Measurements from ENCODE around the gene DALRD3.

Gene DALRD3

DNA sequence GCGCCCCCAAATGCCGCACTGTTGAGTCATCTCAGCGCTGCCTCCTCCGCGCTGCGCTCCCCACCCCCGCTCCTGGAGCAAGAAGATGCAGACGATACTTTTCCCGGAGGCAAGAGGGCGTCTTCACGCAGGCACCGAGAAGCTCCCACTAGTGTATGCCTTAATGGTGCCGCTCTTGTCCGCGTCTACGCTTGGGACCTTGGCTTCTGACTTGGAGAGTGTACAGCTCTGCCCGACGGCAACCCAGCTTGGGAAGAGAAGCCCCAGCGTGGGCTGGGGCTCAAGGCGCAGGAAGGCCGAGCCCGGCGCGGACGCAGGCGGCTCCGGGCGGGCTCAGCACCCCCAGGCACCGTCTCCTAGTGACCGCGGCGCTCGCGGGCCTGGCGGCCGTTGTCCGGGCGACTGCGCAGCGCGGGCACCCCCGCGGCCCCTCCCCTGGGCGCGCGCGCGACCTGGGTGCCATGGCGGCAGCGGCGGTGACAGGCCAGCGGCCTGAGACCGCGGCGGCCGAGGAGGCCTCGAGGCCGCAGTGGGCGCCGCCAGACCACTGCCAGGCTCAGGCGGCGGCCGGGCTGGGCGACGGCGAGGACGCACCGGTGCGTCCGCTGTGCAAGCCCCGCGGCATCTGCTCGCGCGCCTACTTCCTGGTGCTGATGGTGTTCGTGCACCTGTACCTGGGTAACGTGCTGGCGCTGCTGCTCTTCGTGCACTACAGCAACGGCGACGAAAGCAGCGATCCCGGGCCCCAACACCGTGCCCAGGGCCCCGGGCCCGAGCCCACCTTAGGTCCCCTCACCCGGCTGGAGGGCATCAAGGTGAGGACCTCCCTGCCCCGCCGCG, 28.4 kb downstream of the DALRD3 start, which contains the start of gene P4HTM:
P4HTM (plus strand) TSS at position 446 of the 840 bp plus-strand sequence; CDS start at position 462, 16 bp downstream.
- DNase-seq, result peak; percentile 83 to 98 (median 92)
- intact Hi-C loops (cut with DNase I), result loop anchor here (5.0 kb wide), 1 partner anchor 32 kb away; the partner anchor contains the start of gene NDUFAF3

- DNase-seq, result peak in 1 of 42 donors; percentile 23
- intact Hi-C loops (cut with DNase I), result loop anchor here (5.0 kb wide), 1 partner anchor 33 kb away; the partner anchor contains the start of gene NDUFAF3
These were observed 29.1 kb downstream of the DALRD3 start for GRCh38 chr3:48989126-48989795.

DNA sequence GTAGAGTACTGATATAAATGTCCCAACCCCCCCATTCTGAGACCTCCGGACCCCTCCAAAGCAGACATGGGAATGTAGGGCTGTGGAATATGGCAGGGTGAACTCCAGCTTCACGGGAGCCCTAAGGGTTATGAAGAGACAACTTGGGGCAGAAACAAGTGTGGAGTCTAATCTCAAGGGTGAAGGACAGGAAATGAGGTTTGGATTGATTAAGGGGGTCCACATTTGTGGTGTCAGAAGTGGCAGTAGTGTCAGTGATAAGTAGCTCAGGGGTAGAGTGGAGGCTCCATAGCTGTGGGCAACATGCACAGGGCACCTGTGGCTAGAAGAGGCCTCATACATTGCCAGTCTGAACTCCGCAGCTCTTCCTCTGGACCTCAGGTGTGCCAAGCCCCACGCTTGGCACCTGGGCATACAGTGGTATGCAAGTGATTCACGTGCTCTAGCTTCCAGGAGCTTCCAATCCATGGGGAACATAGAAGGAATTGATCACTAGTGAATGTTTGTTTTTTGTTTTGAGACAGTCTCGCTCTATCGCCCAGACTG, 32.5 kb downstream of the DALRD3 start:
- intact Hi-C loops (cut with DNase I), result loop anchor here (5.0 kb wide), 1 partner anchor 36 kb away; the partner anchor contains the start of gene NDUFAF3
- DNase-seq, result no peak

GRCh38 chr3:48984663-48985062, 33.7 kb downstream of the DALRD3 start:
- no peak for DNase-seq

GRCh38 chr3:48983096-48983495, 35.3 kb downstream of the DALRD3 start:
- intact Hi-C loops (cut with DNase I), result no loop called here
- DNase-seq, result no peak

More at GRCh38 chr3:48984663-48985062, 33.7 kb downstream of the DALRD3 start:
- intact Hi-C loops (cut with DNase I), result loop anchor here (5.0 kb wide), 1 partner anchor 38 kb away; the partner anchor contains the start of gene NDUFAF3

DNA sequence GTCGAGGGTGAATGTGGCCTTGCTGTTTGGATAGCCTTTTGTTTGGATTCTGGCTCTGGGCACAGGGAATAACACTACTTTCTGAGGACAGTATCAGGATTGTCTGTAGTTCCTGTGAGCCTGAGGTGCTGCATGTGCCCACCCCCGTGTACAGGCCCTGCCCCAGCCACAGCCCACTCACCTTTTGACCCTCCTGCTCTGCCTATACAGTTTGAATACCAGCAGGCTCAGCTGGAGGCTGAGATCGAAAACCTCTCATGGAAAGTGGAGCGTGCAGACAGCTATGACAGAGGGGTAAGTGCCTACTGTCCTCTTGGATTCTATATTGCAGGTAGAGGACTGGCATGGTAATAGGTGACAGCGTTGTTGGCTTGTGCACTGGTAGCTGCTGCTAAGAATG, 35.7 kb downstream of the DALRD3 start:
- intact Hi-C loops (cut with DNase I), result no loop called here

GRCh38 chr3:48982016-48982415, 36.4 kb downstream of the DALRD3 start:
- DNase-seq, result no peak
- intact Hi-C loops (cut with DNase I), result no loop called here

More for the DNA sequence above, 35.7 kb downstream of the DALRD3 start:
- DNase-seq, result no peak

GRCh38 chr3:48980295-48980694, 38.1 kb downstream of the DALRD3 start:
- intact Hi-C loops (cut with DNase I), result no loop called here
- DNase-seq, result no peak

DNA sequence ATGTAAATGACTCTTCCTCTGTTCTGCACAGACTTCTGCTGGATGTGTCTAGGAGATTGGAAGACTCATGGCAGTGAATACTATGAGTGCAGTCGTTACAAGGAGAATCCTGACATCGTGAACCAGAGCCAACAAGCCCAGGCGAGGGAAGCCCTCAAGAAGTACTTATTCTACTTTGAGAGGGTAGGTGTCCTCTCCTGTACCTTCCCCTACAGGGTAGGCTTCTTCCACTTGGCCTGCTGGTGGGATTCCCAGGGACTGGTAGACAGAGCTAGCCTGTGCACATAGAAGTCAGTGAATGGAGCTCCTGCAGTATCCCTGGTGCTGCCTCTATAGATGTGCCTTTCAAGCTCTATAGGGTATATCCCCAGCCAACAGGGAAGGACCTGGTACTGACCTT, 38.9 kb downstream of the DALRD3 start:
- intact Hi-C loops (cut with DNase I), result no loop called here
- DNase-seq, result no peak

GRCh38 chr3:48974076-48974864, 44.1 kb downstream of the DALRD3 start:
- intact Hi-C loops (cut with DNase I), result no loop called here
- DNase-seq, result peak in 1 of 42 donors; percentile 9

GRCh38 chr3:48970586-48970985, 47.8 kb downstream of the DALRD3 start:
- peak in 3 of 42 donors; percentile 15 to 43 (median 28) for DNase-seq
- intact Hi-C loops (cut with DNase I), result no loop called here

- peak in 38 of 42 donors; percentile 19 to 82 (median 54) for DNase-seq
- intact Hi-C loops (cut with DNase I), result no loop called here
These were observed 51.5 kb downstream of the DALRD3 start for GRCh38 chr3:48966876-48967361.

GRCh38 chr3:48966367-48966766, 52.0 kb downstream of the DALRD3 start:
- no peak for DNase-seq
- intact Hi-C loops (cut with DNase I), result no loop called here

All from head of caudate nucleus (tissue), 42 donors.